ENCODE data around the gene MEG3.
"Not testable (repeated sequence)": the region's sequence is repeated elsewhere in the genome, so short reads cannot be mapped to it uniquely, and the experiment has no call there.

MEG3 gene

DNA sequence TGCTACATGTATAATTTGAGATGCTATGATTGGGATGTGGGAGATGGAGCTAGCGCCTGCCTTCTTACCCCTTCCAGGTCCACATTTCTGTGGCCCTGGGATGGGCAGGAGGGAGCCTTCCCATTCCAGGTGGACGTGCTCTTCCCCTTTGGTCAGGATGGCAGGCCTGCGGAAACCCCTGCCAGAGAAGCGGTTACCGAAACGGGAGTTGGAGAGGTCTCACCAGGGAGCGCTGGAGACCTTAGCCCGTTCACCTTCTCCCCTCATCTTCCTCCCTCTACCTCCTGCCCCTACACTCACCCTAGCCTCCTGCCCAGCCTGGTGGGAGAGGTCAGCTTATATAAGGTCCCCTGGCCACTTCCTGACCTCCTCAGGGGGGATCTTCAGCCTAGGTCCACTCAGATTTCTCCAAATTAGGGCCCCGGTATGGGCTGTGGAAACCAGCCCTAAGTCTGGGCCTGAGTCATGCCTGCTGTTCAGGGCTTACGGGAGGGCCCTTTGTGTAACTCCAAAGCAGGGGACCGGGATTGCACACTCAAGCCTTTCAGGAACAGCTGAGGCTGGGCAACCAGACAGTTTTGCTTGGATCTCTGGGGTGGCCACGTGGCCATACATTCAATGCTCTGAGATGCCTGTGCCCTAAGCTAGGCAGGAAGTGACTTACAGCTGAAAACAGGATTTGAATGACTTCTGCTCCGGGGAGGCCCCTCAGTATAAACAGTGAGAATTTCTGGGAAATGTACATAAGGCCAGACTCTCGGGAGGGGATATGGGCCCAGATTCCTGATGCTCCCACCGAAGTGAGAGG lies 10.2 kb upstream of the MEG3 start:
- no peak for DNase-seq (ENCODE audit: low read depth, low spot score)

DNA sequence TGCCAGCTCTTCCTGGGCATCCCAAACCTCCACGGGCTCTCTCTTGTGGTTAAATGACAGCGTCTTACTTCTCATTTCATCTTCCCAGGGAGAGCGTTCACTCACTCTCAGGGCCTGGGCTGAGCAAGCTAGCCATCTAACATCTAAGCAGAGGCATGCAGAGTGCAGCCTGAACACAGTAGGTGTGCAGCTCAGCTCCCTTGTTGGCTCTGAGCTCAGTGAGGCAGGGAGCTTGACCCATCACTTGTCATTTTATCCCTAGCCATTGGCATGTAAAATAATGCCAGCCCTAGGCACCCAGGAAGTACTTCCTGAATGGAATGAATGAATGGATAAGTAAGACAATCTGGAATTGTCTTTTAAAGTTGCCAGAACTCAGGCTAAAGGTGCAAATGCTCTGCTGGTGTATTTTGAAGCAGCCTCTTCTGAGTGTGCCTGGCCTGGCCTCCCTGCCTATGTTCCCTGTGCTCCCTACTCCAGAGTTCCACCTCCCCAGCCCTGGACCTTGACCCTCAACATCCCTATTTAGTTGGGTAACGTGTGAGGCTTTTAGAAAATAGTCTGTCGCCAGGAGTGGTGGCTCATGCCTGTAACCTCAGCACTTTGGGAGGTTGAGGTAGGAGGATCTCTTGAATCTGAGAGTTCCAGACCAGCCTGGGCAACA lies 9.5 kb upstream of the MEG3 start:
- DNase-seq (ENCODE audit: low read depth, low spot score): no peak

DNA sequence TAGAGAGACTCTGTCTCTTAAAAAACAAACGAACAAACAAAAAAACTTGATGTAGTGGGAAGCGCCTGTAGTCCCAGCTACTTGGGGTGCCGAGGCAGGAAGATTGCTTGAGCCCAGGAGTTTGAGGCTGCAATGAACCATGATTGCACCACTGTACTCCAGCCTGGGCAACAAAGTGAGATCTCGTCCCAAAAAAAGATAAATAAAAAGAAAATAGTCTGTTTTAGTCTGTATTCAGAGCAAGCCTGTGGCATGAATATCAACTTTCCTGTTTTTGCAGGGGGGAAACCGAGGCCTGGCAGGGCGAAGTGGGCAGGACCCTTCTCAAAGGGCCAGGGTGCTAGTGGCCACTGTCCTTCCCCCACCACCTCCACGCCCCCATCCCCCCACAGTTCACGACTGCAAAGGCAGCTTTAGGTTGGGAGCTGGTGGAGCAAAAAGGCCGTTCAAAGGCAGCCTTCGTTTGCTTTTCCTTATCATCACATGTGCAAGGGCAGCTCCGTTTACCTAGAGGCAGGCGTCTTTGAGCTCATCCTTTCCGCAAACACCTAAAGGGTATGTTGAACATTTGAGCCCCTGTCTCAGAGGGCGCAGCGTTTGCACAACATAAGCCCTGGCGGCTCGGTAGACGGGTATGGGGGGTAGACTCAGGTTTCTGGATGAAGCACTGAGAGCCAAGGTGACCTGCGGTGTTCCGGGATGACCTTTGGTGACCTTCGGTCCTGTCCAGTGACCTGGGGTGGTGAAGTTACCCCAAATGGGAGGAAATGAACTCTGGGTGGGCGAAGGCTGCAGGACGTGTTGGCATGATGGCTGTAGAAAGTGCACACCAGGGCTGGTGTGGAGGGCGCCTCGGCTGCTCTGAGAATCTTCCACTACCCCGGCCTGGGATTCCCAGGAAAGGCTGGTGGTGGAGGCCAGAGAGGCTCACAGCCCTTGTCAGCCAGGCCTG lies 8.7 kb upstream of the MEG3 start:
- DNase-seq (ENCODE audit: low read depth, low spot score): no peak

DNA sequence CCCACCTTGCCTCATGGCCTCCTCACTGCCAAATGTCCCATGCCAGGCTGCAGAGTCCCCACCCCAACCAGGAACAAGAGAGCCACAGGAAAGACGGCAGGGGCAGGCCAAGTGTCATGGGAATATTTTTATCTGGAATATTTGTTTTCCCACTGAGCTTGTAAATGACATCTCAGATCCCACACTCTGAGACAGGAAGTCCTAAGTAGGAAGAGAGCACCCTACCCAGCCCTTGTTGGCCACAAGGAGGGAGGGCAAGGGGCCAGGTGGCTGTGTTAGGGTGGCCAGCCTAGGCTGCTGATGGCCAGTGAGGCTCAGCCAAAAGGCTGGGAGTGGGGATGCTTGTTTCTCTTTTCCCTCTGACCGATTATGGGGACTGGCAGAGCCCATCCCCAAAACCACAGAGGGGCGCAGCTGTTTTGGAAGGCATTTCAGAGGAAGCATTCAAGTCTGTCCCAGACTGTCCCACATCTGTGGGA lies 7.7 kb upstream of the MEG3 start:
- DNase-seq (ENCODE audit: low read depth, low spot score): no peak

DNA sequence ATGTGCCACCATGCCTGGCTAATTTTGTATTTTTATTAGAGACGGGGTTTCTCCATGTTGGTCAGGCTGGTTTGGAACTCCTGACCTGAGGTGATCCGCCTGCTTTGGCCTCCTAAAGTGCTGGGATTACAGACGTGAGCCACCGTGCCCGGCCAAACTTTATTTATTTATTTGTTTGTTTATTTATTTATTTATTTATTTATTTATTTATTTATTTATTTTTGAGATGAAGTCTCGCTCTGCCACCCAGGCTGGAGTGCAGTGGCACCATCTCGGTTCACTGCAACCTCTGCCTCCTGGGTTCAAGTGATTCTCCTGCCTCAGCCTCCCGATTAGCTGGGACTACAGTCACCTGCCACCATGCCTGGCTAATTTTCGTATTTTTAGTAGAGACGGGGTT lies 7.0 kb upstream of the MEG3 start:
- DNase-seq (ENCODE audit: low read depth, low spot score): not testable (repeated sequence)

DNA sequence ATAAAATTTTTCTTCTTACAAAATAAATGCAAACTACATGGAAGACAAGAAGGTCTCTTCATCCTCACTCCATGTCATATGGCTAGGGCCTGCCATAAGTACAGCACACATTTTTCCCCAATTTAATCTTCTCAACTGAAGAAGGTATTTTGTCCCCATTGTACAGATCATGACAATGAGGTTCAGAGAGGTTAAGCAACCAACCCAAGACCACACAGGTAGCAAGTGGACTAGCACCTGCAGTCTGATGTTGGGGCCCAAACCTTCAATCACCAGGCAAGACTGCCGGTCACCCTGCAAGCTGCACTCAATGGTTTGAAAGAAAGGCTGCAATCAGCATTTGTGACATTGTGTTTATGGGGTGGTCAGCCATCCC lies 6.5 kb upstream of the MEG3 start:
- no peak for DNase-seq (ENCODE audit: low read depth, low spot score)

DNA sequence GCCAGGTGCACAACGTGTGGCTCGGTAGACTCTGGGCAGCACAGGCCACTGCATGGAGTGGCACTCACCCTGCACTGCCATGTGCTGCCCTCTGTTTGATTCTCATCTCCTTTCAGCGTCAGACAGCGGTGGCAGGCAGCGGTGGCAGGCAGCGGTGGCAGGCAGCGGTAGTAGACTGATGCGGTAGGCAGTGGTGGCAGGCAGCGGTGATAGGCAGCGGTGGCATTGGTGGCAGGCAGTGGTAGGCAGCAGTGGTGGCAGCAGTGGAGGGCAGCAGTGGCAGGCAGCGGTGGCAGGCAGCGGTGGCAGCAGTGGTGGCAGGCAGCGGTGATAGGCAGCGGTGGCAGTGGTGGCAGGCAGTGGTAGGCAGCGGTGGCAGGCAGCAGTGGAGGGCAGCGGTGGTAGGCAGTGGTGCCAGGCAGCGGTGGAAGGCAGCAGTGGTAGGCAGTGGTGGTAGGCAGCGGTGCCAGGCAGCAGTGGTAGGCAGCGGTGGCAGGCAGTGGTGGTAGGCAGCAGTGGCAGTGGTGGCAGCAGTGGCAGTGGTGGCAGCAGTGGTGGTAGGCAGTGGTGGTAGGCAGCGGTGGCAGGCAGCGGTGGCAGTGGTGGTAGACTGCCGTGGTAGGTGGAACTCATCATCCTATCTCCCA lies 6.0 kb upstream of the MEG3 start:
- no peak for DNase-seq (ENCODE audit: low read depth, low spot score)

DNA sequence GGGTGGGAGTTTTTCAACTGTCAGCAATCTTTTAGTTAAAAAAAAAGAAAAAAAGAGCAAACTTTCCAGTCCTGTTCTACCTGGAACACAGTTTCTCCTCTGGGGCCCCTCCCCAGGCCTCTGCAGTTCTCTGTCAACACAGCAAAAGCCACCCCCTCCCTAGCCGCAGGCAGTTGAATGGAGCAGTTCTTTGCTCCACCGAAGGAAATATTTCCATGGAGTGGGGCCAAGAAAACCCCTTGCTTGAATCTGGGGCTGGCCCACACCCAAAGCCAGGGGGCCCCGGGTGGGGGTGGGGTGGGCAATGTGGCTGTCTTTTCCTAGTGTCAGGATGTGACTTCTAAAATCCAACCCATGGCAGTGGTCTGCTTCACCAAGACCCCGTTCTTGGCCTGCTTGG lies 5.0 kb upstream of the MEG3 start:
- no peak for DNase-seq (ENCODE audit: low read depth, low spot score)

DNA sequence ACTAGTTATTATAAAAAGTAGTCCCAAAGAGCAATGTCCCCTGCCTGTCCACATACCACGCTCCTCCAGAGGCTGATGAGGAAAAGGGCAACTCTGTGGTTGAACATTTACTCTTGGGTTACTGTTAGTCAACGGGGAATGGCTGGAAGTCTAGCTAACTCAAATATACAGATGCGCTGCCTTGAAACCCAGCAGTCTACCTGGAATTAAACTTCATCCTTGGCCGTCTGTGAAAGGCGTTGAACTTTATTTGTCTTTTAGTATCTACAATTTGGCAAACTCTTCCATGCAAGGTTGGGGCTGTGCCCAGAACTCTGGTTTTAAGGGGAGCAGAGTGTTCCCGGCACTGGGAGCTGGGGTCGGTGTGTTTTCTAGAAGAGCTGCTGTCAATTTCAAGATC lies 3.9 kb upstream of the MEG3 start:
- DNase-seq (ENCODE audit: low read depth, low spot score): no peak

DNA sequence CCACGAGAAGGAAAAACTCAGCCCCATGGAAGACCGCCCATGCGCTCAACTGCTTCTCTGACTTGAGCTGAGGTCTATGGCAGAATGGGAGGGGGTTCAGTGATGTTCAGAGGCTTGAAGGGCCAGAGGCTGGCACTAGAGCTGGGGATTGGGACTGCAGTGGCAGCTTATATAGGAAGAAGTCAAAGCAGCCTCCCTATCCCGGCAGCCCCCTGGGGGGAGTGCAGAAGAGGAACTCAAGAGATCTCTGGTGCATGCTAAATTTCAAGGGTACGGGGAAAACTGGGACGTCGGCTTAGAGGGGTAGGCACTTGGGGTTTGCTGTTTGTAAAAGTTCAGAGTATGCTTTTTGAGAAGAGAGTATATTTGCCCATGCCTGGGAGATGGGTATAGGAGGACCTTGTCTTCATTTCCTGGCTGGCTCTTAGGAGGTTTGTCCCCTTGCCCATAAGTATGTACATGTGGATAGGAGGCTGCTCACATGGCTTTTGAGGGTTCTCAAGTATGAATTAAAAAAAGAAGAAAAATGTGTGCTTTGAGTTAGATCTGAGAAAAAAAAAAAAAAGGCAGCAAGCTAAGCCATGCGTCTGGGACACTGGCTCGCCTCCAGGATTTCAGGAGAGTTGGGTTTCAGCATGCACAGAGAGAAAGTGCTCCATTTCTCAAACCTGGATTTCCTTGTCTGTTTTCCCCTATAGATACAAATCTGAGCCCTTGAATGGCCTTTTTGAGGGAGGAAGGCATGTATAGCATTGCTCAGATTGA lies 3.2 kb upstream of the MEG3 start:
- DNase-seq (ENCODE audit: low read depth, low spot score): no peak

DNA sequence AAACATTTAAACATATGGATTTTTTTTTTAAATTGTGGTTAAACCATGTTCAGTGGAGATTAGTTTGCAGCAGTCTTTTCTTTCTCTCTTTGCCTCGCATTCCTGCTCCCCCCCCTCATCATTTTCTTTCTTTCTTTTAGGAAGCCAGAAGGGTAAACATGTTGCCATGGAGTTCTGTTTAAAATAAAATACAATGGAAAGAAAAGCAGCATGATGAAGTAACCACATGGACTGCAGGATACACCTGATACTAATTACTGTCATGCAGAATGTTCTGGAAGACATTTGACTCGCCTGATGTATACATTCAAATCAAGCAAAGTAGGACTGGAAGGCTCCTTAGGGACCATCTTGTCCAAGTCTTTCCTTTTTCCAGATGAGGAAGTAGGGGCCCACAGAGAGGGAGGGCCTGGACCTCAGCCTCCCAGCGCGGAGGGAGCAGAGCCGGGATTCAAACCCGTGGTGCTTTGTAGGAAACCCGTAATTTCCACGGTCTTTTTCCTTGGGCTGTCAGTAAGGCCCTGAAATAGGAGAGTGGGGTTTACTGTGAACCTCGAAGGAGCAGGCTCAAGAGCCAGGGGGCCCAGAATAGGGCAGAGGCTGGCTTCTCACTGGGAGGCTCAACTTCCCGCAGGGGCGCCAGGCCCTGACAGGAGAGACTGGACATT lies 2.4 kb upstream of the MEG3 start:
- DNase-seq (ENCODE audit: low read depth, low spot score): no peak

DNA sequence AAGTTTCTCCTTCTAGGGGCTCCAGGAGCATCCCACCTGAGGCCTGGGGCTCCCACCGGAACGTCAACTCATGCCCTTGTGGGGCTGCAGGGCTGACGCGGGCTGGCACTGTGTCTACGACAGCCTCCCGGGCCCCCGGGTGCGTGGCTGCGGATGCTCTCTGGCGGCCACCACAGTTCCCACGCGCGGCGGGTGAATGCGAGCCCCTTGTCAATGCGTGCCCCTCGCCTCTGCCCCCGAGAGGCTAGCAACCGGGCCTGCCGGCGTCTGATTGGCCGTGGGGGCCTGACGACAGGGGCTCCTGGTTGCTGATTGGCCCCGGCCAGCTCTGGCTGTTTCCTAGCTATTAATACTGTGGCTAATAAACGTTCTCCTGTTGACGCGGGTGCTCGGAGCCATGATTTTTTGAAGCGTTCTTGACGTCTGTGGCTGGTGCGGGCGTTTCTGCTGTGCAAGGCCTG lies 1.8 kb upstream of the MEG3 start:
- DNase-seq (ENCODE audit: low read depth, low spot score): no peak

DNA sequence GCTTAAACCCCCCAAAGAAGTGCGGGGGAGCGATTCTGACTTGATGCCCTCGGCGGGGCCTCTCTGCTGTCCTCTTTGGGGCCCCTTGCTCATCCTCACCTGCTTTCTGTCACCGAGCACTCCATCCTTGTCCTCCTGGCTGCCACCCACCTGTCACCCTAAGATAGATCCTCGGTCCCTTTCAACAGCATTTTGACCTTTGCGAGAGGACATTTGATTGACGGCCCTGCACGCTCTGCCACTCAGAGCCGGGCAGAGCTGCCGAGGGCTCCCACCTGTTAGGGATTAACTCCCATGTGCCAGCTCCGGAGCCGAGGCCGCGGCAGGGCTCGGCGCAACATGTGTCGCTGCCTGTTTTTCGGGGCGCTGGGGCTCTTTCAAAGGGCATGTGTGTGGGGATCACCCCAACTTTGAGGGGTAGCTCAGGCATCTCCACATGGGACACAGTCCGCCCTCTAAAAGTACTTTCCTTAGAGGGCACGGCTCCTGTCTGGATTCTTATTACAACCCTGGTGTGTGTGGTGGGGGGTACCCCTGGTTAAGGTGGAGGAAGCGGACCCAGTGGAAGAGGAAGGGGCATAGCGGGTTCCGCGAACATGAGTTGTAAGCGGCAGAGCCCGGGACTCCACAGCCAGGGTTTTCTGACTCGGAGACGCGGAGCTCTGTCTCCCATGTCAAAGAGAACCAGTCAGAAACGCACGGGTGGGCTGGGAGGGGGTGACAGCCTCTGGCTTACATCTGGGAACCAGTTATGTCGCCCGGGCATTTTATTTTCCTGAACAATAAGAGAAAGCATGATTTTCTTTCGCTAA lies 811 bp upstream of the MEG3 start:
- no peak for DNase-seq (ENCODE audit: low read depth, low spot score)

DNA sequence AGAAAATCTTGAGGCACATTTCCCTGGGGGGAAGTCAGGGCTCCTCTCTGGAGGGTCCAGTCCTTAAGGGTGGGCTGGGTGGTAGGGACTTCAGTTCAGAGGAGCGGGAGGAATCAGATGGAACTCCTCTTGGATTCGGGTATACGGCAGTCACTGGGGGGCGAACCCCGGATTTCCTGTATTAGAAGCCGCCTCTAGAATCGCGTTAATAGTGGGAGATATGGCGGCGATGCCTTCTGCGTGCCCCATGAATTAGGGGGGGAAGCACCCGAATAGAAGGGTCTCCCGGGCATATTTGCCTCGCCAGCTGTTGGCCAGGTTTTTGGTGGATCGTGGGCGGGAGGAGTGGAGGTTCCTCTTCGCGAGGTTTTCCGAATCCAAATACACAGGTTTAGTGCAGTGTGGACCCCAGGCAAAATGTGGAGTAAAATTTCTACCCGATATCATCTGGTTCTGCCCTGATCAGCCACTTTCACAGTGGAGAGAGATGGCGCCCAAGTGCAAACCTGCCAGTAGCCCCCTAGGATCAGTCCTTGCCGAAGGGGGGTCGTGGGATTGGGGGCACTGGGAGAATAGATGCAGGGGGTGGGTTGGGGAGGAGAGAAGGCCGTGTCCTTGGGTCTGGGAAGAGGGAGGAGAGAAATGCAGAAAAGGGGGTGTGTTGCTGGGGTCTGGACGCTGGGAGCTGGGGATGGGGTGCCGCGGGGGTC lies 628 bp downstream of the MEG3 start:
- DNase-seq (ENCODE audit: low read depth, low spot score): no peak

DNA sequence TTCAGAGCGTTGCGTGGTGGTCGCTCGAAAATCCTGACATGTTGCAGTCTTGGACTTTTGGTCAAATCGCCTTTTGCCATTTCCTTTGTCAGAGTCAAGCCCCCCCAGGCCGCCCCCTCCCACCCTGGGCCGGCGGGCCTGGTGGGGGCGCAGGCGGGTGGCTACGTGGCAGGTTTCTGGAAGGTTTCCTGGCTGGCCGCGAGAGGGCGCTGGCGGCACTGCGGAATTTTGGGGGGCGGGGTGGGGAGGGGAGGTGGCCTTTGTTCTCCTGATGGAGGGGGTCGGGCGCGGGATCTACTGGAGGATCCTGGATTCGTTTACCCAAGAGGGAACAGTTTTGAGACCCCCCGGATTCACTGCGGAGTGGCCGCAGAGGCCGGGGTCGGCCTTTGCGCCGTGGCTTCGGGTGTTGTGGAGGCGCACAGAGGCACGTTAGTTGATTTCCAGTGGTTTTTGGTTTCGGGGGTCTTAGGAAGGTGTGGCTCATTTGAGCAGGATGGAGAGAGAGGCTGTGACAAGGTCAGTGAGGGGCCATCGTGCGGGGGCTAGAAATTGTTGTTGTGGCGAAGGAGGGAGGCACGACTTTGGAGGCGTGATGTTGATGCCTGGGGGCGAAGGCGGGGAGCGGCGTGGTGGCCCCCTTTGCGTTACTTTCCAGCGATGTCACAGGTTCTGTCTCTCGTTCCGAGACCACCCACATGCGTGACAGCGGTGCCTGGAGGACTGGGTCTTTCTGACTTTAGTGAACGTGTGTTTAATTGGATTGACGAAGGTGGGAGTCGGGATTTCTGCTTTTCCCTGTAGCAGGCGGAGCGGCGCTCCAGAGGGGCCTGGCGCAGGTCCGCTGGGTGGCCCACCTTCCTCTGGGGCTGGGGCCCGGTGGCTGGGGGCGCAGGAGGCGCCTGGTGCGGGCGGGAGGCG lies 1.4 kb downstream of the MEG3 start:
- DNase-seq (ENCODE audit: low read depth, low spot score): no peak

DNA sequence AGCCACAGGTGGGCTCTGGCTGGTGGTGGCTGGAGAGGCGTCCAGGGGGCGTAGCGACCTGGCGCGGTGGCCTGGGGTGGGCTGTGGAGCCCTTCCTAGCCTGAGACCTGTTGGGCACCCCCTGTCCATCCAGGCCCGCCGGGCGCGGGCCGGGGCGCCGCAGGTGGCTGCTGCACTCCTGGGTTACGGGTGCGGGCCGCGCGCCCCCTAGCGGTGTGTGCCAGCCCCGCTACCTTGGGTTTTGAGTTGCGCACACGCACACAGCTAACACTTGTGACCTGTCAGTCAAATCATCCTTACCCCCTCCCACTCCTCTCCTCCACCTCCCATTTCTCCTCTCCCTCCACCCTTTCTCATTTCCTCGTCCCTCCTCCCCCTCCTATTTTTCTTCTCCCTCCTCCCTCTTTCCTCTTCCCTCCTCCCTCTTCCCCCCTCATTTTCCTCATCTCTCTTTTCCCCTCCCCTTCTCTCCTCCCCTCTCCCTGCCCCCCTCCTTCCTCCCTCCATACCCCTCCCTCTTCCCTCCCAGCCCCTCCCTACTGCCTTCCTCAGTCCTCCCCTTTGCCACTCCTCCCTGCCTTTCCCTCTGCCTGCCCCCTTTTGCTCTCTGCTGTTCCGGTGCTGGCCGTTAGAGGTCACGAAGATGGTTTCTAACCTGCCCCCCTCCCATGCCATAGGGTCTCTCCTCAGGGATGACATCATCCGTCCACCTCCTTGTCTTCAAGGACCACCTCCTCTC lies 2.3 kb downstream of the MEG3 start:
- peak; percentile 68 for DNase-seq (ENCODE audit: low read depth, low spot score)

DNA sequence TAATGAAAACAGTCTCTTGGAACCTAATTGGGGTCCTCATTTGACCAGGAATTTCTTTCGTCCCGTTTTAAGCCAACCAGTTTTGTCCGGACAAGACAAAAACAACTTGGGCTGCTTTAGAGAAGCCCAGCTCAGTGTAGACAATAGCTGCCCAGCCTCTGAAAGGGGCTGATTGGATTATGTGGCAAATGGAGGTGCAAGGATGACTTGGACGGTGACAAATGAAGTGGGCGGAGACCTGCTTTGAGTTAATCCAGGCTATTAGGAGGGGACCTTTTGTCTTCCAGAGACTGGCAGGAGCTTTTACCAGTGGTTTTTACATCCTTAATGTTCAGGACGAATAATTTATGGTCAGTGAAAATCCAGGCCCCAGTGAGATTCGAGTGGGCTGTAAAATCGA lies 4.8 kb downstream of the MEG3 start:
- DNase-seq (ENCODE audit: low read depth, low spot score): no peak
